Right atrium auricular region (tissue), 2 donors: ENCODE results near the gene ITPK1. TPM values are rescaled to one million over a fixed set of nuclear protein-coding genes. Genes with fewer than 3 reads are reported as not detected.

ENCODE experiments used
- DNase-seq: peaks from one replicate; pipeline ENCODE4 v3.0.0-alpha.2; 2019; ENCODE audit warnings: low spot score
- H3K27ac ChIP-seq, 2 donors: fragments of 200-600 bp; sonication (generic); 1 replicate in 1 of 2; 2 replicates in 1 of 2; pipeline ENCODE4 v1.5.1; 2016 to 2019
- H3K27me3 ChIP-seq, 2 donors: fragments of 200-600 bp; sonication (generic); one replicate each; pipeline versions ENCODE4 v1.5.1 to v1.6.0; 2017 to 2019
- H3K36me3 ChIP-seq: fragments of 200-600 bp; sonication (generic); one replicate; pipeline ENCODE4 v1.5.1; 2016
- H3K4me1 ChIP-seq, 2 donors: fragments of 200-600 bp; sonication (generic); one replicate each; pipeline versions ENCODE4 v1.5.1 to v1.6.0; 2017 to 2019
- H3K4me3 ChIP-seq, 2 donors: fragments of 200-600 bp; sonication (generic); 1 replicate in 1 of 2; 2 replicates in 1 of 2; pipeline ENCODE4 v1.5.1; 2017 to 2019; ENCODE audit warnings: mild to moderate bottlenecking in 1 of 2, moderate library complexity in 1 of 2
- H3K9me3 ChIP-seq, 2 donors: fragments of 200-600 bp; sonication (generic); one replicate each; pipeline ENCODE4 v1.5.1; 2019
- CTCF ChIP-seq, 2 donors: fragments of 200-600 bp; sonication (generic); IDR thresholded peaks; one replicate each; pipeline ENCODE4 v1.5.1; 2019; ENCODE audit warnings: antibody characterized with exemption in 2 of 2
- total RNA-seq, 2 donors: library from RNA; depleted of rRNA; stranded (reverse); fragments of >200 nt; gene quantifications; one replicate each; pipeline ENCODE4 v1.1.0, GENCODE V29; 2016

ITPK1 gene
- total RNA-seq, 2 donors from 2014 or later, result 58.3 to 76.0 TPM

- no peak for TF ChIP-seq CTCF (IDR thresholded peaks at IDR 0.05)
- DNase-seq, result no peak
- Histone ChIP-seq H3K4me3 (no peak overlapping the region), H3K9me3 (no peaks in the 10 kb centered on the region), H3K27ac (no peak overlapping the region), H3K27me3 (no peaks in the 10 kb centered on the region), H3K36me3 (peaks cover 11% of the 10 kb centered on the region), H3K4me1 (peaks cover 0 to 98% of the 10 kb centered on the region in 2 donors)
Measured at GRCh38 chr14:93015505-93015904, 100.2 kb downstream of the ITPK1 start.

- peaks cover 11% of the 10 kb centered on the region for H3K36me3 ChIP-seq
- peaks cover 0 to 98% of the 10 kb centered on the region in 2 donors for H3K4me1 ChIP-seq
- DNase-seq, result no peak
- H3K27me3 ChIP-seq, result no peaks in the 10 kb centered on the region
- TF ChIP-seq CTCF (IDR thresholded peaks at IDR 0.05), result no peak
- H3K27ac ChIP-seq, result no peak overlapping the region
- H3K9me3 ChIP-seq, result no peaks in the 10 kb centered on the region
- H3K4me3 ChIP-seq, result no peak overlapping the region
Measured at GRCh38 chr14:93015064-93015463, 100.7 kb downstream of the ITPK1 start.

- Histone ChIP-seq H3K4me3 (no peak overlapping the region), H3K4me1 (peaks cover 0 to 100% of the 10 kb centered on the region in 2 donors)
- DNase-seq, result no peak
Measured at GRCh38 chr14:93014058-93015023, 101.4 kb downstream of the ITPK1 start.

GRCh38 chr14:93012951-93013719, 102.6 kb downstream of the ITPK1 start:
- peaks cover 0 to 100% of the 10 kb centered on the region in 2 donors for H3K4me1 ChIP-seq
- H3K27me3 ChIP-seq, result no peaks in the 10 kb centered on the region
- no peak overlapping the region for H3K4me3 ChIP-seq
- DNase-seq, result no peak
- H3K27ac ChIP-seq, result peak overlapping the region in 1 of 2 donors; percentile 61
- TF ChIP-seq CTCF (IDR thresholded peaks at IDR 0.05), result no peak
- no peaks in the 10 kb centered on the region for H3K9me3 ChIP-seq
- peaks cover 11% of the 10 kb centered on the region for H3K36me3 ChIP-seq

More at GRCh38 chr14:93014058-93015023, 101.4 kb downstream of the ITPK1 start:
- Histone ChIP-seq H3K36me3 (peaks cover 11% of the 10 kb centered on the region), H3K27me3 (no peaks in the 10 kb centered on the region), H3K27ac (peak overlapping the region in 1 of 2 donors; percentile 61), H3K9me3 (no peaks in the 10 kb centered on the region)
- TF ChIP-seq CTCF (IDR thresholded peaks at IDR 0.05), result no peak

GRCh38 chr14:93012506-93012905, 103.2 kb downstream of the ITPK1 start:
- H3K27me3 ChIP-seq, result no peaks in the 10 kb centered on the region
- H3K9me3 ChIP-seq, result no peaks in the 10 kb centered on the region
- H3K4me3 ChIP-seq, result no peak overlapping the region
- H3K27ac ChIP-seq, result peak overlapping the region in 1 of 2 donors; percentile 61
- DNase-seq, result no peak
- H3K36me3 ChIP-seq, result peaks cover 11% of the 10 kb centered on the region
- no peak for TF ChIP-seq CTCF (IDR thresholded peaks at IDR 0.05)
- peaks cover 0 to 100% of the 10 kb centered on the region in 2 donors for H3K4me1 ChIP-seq
